Measurements from ENCODE around the gene DYNLRB2.

Gene DYNLRB2

GRCh38 chr16:80596507-80597207 is 55.9 kb downstream of the DYNLRB2 start:
- DNase-seq (ENCODE audit: low read depth in 1 of 2, low spot score in 1 of 2), result no peak

GRCh38 chr16:80599466-80599865 is 58.7 kb downstream of the DYNLRB2 start:
- no peak for DNase-seq (ENCODE audit: low read depth in 1 of 2, low spot score in 1 of 2)

All from activated CD4-positive, alpha-beta T cell treated with anti-CD3 and anti-CD28 coated beads, Interleukin-2, amount 50 U/mL, for 24 hours (primary cell).